Renal pelvis (tissue), 12 donors: ENCODE data around the gene GPR55. TPM values are rescaled to one million over a fixed set of nuclear protein-coding genes. Genes with fewer than 3 reads are reported as not detected.
"Not testable (repeated sequence)": the region's sequence is repeated elsewhere in the genome, so short reads cannot be mapped to it uniquely, and the experiment has no call there.

ENCODE experiments used
- DNase-seq: peaks from one replicate; pipeline ENCODE4 v3.0.0-alpha.2; 2013
- long read RNA-seq, 16 experiments: transcript quantifications; one replicate each; lab custom pipeline, GENCODE V29; 2026
- polyA plus RNA-seq, 3 donors: library from polyadenylated mRNA; unstranded; fragments of 120-200 nt; gene quantifications; one replicate each; pipeline ENCODE4 v1.2.1, GENCODE V29; 2013; ENCODE audit not compliant: insufficient read length in 3 of 3

GPR55 gene
- under 1 TPM; 0.18 to 0.19 (median 0.18) TPM for polyA plus RNA-seq
- long read RNA-seq, donor 1: 0 reads
- long read RNA-seq, donor 2: 0 reads
- long read RNA-seq, donor 3: 0 reads
- long read RNA-seq, donor 4: 0 reads
- long read RNA-seq, donor 5: 0 reads
- long read RNA-seq, donor 6: 0 reads
- long read RNA-seq, donor 7: 0 reads
- long read RNA-seq, donor 8: 0 reads
- long read RNA-seq, donor 9: 0 reads
- long read RNA-seq, donor 10: 0 reads
- long read RNA-seq, donor 11: 0 reads
- long read RNA-seq, donor 12: 0 reads
- long read RNA-seq, donor 13: 0 reads
- long read RNA-seq, donor 14: 0 reads
- long read RNA-seq, donor 15, partial matches to known transcripts: 20 of 20 reads
- long read RNA-seq, donor 15, other reads (novel, unspliced or antisense): 0 of 20 reads
- long read RNA-seq, donor 16: 0 reads

- no peak for DNase-seq
Measured at GRCh38 chr2:230924470-230925341, at the start of gene GPR55. Gene GPR55 (minus strand): TSS chr2:230925242. CDS start chr2:230910962, 14,280 bp downstream.

- DNase-seq: no peak
Measured at GRCh38 chr2:230974096-230974913, 49.3 kb upstream of the GPR55 start.

GRCh38 chr2:230972046-230972445, 47.0 kb upstream of the GPR55 start:
- DNase-seq: no peak

GRCh38 chr2:230969659-230970015, 44.6 kb upstream of the GPR55 start:
- no peak for DNase-seq

- no peak for DNase-seq
Measured at GRCh38 chr2:230968921-230969658, 44.0 kb upstream of the GPR55 start.

- DNase-seq: not testable (repeated sequence)
Measured at GRCh38 chr2:230968314-230968713, 43.3 kb upstream of the GPR55 start.

- DNase-seq: no peak
Measured at GRCh38 chr2:230967113-230967512, 42.1 kb upstream of the GPR55 start.

- no peak for DNase-seq
Measured at GRCh38 chr2:230964136-230964730, 39.2 kb upstream of the GPR55 start.

GRCh38 chr2:230961091-230961491, 36.0 kb upstream of the GPR55 start:
- DNase-seq: no peak

- no peak for DNase-seq
Measured at GRCh38 chr2:230960026-230960425, 35.0 kb upstream of the GPR55 start.

GRCh38 chr2:230958820-230959756, 34.0 kb upstream of the GPR55 start:
- no peak for DNase-seq

- DNase-seq: no peak
Measured at GRCh38 chr2:230957756-230958391, 32.8 kb upstream of the GPR55 start.

- DNase-seq: peak; percentile 37
Measured at GRCh38 chr2:230956827-230957755, 32.0 kb upstream of the GPR55 start.

GRCh38 chr2:230955163-230955737, 30.2 kb upstream of the GPR55 start:
- DNase-seq: no peak

- DNase-seq: no peak
Measured at GRCh38 chr2:230954746-230955145, 29.7 kb upstream of the GPR55 start.

GRCh38 chr2:230953845-230954244, 28.8 kb upstream of the GPR55 start:
- DNase-seq: no peak

- no peak for DNase-seq
Measured at GRCh38 chr2:230952226-230952956, 27.3 kb upstream of the GPR55 start.
